ENCODE measurements around the gene PDGFA. TPM values are rescaled to one million over a fixed set of nuclear protein-coding genes. Genes with fewer than 3 reads are reported as not detected.

The PDGFA gene
- polyA plus RNA-seq, 1 experiment: 17.4 TPM

GRCh38 chr7:458511-459245 is 61.0 kb downstream of the PDGFA start:
- no peak for DNase-seq (ENCODE audit: low read depth)
- no peaks in the 10 kb centered on the region for H3K27me3 ChIP-seq (ENCODE audit: control insufficient read depth, insufficient read depth, low read length)
- POLR2A ChIA-PET: interaction anchor here (0.7 kb wide), 1 partner anchor 173 kb away, joined by 6 read pairs; no protein-coding TSS in a partner anchor
- H3K36me3 ChIP-seq (ENCODE audit: control insufficient read depth, insufficient read depth, low read length): no peaks in the 10 kb centered on the region
- no peak overlapping the region for H3K4me3 ChIP-seq (ENCODE audit: low read depth, low read length)
- no peak for TF ChIP-seq CTCF (IDR thresholded peaks at IDR 0.05; ENCODE audit: insufficient read depth, low read depth, low read length)
- CTCF ChIA-PET: interaction anchor here (0.6 kb wide), 1 partner anchor 1969 kb away, joined by 3 read pairs; no protein-coding TSS in a partner anchor

DNA sequence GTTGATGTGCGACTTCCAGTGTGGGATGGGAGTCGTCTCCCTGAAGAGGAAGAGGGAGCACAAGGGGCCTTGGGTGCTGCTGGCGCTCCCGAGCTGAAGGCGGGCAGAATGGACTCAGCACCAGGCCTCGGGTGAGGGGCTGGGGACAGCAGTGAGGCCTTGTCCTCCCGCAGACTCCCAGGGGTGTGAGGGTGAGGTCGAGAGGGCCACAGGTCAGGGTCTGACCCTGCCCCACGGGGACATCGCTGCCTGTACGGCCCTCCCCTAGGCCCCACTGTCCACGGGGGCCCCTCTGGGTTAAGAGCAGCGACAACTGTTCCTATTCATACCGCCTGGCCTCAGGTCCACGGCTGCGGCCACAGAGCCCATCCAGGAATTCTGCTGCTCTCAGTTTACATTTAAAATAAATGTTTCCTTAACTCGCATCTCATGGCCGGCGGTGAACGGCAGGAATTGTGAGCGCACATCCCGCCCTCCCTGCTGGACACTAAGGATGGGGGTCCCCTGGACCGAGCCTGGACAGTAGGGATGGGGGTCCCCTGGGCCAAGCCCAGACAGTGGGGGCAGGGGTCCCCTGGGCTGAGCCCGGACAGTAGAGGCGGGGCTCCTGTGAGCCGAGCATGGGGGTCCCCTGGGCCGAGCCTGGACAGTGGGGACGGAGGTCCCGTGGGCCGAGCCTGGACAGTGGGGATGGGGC is 61.7 kb downstream of the PDGFA start:
- no peak for TF ChIP-seq CTCF (IDR thresholded peaks at IDR 0.05; ENCODE audit: insufficient read depth, low read depth, low read length)
- POLR2A ChIA-PET: interaction anchor here (0.7 kb wide), 1 partner anchor 173 kb away, joined by 6 read pairs; no protein-coding TSS in a partner anchor
- DNase-seq (ENCODE audit: low read depth): no peak

DNA sequence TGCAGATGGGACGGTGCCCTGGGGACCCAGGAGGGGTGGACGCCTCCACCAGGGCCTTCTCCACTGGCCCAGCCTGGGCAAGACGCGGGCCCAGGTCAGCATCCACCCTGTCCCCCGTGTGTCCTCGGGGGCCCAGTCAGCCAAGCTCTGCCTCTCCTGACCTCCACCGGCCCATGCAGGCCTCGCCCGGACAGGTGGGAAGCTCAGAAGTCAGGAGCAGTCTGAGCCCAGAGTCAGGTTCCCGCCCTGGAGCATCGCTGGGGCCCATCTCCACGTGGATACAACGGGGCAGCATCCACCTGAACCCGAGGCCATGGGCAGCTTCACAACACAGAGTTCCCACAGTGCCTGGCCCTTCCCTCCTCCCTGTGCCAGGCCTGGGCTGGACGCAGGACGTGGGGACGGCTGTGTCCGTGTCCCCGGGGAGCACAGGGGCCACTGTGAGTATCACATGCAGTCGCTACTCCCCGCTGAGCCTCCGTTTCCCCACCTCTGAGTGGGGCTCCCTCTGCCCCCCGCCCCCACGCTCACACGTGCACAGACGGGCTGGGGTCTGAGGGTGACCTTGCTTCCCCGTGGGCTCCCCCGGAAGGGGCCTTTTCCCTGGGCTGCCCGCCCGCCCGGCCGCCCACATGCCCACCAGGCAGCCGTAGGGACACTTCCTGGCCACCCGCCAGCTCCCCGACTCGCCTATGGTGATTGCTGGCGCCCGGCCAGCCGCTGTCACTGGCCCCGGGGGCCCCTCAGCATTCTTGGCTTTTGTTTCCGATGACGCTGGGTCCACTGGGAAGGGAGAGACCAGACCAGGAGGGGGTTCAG is 64.3 kb downstream of the PDGFA start:
- ChIA-PET POLR2A (no interaction called here), CTCF (no interaction called here)
- Histone ChIP-seq H3K27me3 (ENCODE audit: control insufficient read depth, insufficient read depth, low read length) (peaks cover 12% of the 10 kb centered on the region), H3K4me3 (ENCODE audit: low read depth, low read length) (no peak overlapping the region), H3K36me3 (ENCODE audit: control insufficient read depth, insufficient read depth, low read length) (no peaks in the 10 kb centered on the region)
- TF ChIP-seq CTCF (IDR thresholded peaks at IDR 0.05; ENCODE audit: insufficient read depth, low read depth, low read length): no peak
- no peak for DNase-seq (ENCODE audit: low read depth)

More for the DNA sequence above, 61.7 kb downstream of the PDGFA start:
- Histone ChIP-seq H3K36me3 (ENCODE audit: control insufficient read depth, insufficient read depth, low read length) (no peaks in the 10 kb centered on the region), H3K4me3 (ENCODE audit: low read depth, low read length) (no peak overlapping the region), H3K27me3 (ENCODE audit: control insufficient read depth, insufficient read depth, low read length) (0 out of 2 replicates have a peak, but pooled peaks cover 2% of the 10 kb centered on the region)
- CTCF ChIA-PET: no interaction called here

DNA sequence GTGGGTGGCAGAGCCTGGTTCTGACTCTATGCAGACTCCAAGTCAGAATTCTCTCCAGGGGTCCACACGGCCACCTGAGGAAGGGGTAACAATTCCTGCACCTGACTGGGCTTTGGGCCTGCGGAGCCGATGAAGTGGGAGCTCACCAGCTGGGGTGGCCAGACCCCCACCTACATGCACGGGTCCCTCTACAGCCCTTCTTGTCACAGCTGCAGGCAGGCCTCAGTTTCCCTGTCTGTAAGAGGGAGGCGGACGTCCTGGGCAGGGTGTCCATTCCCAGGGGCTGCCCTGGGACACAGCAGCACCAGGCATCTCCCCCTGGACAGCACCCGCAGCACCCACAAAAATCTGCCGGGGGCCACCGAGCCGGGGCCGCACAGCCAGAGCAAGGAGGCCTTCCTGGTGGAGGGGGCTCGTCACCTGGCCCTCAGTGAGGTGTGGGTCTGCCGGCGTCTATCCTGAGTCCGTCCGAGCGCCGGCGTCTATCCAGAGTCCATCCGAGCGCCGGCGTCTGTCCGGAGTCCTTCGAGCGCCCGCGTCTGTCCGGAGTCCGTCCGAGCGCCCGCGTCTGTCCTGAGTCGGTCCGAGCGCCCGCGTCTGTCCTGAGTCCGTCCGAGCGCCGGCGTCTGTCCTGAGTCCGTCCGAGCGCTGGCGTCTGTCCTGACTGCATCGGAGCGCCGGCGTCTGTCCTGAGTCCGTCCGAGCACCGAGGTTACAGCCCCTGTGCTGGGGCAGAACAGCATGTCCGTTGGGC is 65.1 kb downstream of the PDGFA start:
- ChIA-PET CTCF (no interaction called here), POLR2A (no interaction called here)
- no peak overlapping the region for H3K4me3 ChIP-seq (ENCODE audit: low read depth, low read length)
- peaks cover 12% of the 10 kb centered on the region for H3K27me3 ChIP-seq (ENCODE audit: control insufficient read depth, insufficient read depth, low read length)
- no peak for DNase-seq (ENCODE audit: low read depth)
- no peaks in the 10 kb centered on the region for H3K36me3 ChIP-seq (ENCODE audit: control insufficient read depth, insufficient read depth, low read length)
- no peak for TF ChIP-seq CTCF (IDR thresholded peaks at IDR 0.05; ENCODE audit: insufficient read depth, low read depth, low read length)

Measured in BJ (cell line).